GM18858 (cell line): Measurements from ENCODE around the gene VARS2.
"Not testable (repeated sequence)": the region's sequence is repeated elsewhere in the genome, so short reads cannot be mapped to it uniquely, and the experiment has no call there.

Experiments used
- ATAC-seq: cut with Tn5 transposase; IDR thresholded peaks from one replicate; pipeline ENCODE4 v1.9.1; 2021; ENCODE audit not compliant: unreplicated experiment

VARS2 gene

GRCh38 chr6:30927080-30927479 is 13.0 kb downstream of the VARS2 start:
- not testable (repeated sequence) for ATAC-seq

- ATAC-seq = no peak
These were observed 14.6 kb downstream of the VARS2 start for GRCh38 chr6:30928677-30929076.

GRCh38 chr6:30930506-30930905 is 16.5 kb downstream of the VARS2 start:
- no peak for ATAC-seq

DNA sequence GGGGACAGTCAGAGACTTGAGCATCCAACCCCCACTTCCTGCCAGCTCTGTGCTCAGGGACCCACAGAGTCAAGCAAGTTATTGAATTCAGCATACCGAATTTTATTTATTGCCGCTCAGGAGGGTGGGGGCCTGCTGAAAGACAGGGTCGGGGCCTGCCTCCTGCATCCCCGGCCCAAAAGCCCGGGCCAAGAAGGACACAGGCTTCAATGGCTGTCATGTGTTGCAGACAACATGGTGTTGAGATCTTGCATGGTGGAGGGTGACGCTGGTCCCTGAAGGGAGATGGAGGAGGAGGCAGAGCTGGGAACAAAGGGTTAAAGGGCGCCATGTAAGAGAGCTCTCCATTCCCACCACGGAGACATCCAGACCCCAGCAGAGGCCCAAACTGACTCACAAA is 17.2 kb downstream of the VARS2 start:
- ATAC-seq = no peak

- no peak for ATAC-seq
These were observed 18.1 kb downstream of the VARS2 start, which contains the start of gene SFTA2 for GRCh38 chr6:30931969-30932645. TSS of gene SFTA2 (minus strand) at chr6:30932170. CDS start at chr6:30932096, 74 bp downstream.

DNA sequence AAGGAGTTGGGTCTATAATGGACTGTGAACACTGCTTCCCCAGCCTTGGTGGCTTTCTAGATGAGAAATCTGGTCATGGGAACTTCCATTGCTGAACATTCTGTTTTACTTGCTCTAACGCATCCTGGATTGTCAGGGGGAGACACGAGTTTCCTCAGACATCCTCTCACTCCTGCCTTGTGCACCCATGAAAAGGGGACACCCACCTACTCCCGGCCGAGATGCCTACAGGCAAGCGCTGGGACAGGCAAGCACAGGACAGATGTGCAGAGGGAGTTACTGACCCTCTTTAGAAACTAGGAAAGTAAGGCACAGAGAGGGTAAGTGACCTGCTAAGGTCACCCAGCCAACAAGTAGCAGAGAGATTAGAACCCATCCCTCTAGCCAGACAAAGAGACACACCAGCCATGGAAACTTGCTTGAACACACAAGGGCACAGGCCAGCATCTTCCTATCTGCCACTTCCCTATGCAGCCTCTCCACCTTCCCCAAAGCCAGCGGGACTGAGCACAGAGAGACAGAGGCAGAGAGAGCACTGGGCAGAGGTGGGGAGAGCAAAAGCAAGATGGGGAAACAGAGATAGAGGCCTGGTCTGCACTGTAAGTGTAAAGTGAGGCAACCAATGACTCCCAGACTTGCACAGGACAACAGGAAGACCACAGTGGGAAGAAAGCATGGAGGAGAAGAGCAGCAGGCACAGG is 18.8 kb downstream of the VARS2 start:
- no peak for ATAC-seq

GRCh38 chr6:30935018-30935417 is 21.0 kb downstream of the VARS2 start:
- ATAC-seq = no peak

DNA sequence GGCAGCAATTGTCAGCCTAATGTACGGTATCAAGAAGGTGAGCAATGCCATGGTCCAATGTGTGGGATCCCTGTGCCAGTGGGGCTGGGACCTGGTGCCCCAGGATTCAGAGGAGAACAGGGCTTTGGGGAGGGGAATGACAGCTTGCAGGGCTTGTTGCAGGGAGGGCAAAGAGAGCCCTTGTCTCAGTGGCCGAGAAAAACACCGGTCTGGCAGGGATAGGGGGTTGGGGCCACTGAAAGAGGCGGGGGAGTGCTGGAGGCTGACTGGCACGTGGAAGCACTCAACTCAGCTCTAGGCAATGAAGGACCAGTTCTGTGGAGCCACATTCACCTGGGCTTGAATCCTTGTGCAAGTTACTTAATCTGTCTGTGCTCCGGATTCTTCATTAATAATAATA is 23.2 kb downstream of the VARS2 start:
- no peak for ATAC-seq

DNA sequence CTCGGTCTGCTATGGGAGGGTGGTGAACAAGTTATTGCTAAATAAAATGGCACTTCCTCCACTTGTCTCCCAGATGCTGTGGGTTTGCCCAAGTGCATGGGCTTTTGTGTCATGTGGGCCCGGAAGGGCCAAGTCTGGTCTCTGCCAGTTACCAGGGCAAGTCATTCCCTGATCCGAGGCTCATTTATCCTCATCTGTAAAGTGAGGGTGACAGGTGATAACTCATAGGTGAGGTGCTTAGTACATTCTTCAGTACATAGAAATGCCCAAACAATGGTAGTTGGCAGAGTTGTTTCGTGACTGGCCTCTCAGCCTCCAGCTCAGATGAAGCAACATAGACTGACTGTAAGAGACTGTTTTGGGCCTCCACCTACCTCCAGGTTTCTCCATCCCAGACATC is 24.7 kb downstream of the VARS2 start:
- no peak for ATAC-seq

- no peak for ATAC-seq
These were observed 25.4 kb downstream of the VARS2 start for GRCh38 chr6:30939473-30939872.

DNA sequence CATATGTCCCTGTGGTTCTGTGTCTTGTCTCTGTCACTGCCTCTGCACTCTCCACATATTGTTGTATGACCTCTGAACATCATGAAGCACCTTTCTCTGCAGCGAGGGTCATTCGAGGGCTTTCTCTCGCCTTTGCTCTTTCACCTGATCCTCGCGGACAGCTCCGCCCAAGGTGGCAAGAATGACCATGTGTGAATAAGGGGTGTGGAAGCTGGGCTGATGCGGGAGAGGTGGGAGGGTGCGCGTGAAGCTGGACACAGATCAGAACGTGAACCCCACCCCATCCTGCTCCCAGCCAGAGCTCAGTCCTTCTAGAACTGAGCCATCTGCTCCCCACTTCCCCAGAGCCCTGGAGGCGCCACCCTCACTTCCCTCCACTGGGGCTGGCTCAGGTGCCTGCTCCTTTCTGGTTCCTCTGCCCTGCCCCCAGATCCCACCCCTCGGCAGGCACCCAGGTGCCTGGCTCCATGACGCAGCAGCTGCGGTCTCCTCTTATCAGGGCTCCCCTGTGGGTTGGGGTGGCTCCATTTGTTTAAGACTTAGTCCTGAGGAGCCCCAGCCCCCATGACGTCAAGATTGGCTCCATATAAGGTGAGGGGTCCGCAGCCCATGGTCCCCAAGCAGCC is 26.4 kb downstream of the VARS2 start, which contains the start of gene MUCL3:
Gene MUCL3, plus strand, starts transcription at position 613 of the 626 bp plus-strand sequence. CDS start 27 bp downstream, outside the sequence.
- no peak for ATAC-seq

- ATAC-seq = no peak
These were observed 28.5 kb downstream of the VARS2 start for GRCh38 chr6:30942338-30943060.

DNA sequence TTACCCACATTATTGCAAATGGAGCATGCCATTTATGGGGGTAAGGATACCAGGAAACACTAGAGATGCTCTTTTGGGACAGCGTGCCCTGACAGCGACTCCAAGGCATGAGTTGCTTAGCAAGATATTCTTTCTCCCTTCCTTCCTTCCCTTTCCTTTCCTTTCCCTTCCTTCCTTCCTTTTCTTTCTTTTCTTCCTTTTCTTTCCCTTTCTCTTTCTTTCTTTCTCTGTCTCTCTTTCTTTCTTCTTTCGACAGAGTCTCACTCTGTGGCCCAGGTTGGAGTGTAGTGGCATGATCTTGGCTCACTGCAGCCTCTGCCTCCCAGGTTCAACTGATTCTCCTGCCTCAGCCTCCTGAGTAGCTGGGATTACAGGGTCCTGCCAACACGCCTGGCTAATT is 30.0 kb downstream of the VARS2 start:
- ATAC-seq = no peak

GRCh38 chr6:30945281-30945680 is 31.2 kb downstream of the VARS2 start:
- ATAC-seq = no peak

DNA sequence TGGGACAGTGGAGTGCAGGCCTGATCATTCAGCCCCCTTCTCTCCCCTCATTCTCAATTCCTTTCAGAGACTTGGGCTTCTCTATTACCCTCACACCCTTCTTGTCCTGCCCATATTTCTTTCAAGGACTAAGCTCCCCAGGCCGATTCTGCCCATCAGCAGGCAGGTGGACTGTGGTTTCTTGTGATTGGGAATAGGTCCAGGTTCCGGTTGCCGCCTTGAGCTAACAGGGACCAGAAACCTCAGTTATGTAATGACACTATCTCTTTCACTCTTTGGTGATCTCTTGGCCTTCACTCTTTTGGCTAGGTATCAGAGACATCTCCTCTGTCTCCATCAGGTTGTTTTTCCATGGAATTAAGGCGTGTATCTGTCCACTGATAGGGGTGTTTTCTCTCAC is 33.2 kb downstream of the VARS2 start:
- no peak for ATAC-seq

GRCh38 chr6:30948811-30949210 is 34.8 kb downstream of the VARS2 start:
- no peak for ATAC-seq

DNA sequence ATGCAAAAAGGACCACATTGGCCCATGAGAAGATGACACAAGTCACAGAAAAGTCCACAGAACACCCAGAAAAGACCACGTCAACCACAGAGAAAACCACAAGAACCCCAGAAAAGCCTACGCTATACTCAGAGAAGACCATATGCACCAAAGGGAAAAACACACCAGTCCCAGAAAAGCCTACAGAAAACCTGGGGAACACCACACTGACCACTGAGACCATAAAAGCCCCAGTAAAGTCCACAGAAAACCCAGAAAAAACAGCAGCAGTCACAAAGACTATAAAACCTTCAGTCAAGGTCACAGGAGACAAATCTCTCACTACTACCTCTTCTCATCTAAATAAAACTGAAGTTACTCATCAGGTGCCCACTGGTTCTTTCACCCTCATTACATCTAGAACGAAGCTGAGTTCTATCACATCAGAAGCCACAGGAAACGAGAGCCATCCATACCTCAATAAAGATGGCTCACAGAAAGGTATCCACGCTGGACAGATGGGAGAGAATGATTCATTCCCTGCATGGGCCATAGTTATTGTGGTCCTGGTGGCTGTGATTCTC is 38.0 kb downstream of the VARS2 start:
- no peak for ATAC-seq

DNA sequence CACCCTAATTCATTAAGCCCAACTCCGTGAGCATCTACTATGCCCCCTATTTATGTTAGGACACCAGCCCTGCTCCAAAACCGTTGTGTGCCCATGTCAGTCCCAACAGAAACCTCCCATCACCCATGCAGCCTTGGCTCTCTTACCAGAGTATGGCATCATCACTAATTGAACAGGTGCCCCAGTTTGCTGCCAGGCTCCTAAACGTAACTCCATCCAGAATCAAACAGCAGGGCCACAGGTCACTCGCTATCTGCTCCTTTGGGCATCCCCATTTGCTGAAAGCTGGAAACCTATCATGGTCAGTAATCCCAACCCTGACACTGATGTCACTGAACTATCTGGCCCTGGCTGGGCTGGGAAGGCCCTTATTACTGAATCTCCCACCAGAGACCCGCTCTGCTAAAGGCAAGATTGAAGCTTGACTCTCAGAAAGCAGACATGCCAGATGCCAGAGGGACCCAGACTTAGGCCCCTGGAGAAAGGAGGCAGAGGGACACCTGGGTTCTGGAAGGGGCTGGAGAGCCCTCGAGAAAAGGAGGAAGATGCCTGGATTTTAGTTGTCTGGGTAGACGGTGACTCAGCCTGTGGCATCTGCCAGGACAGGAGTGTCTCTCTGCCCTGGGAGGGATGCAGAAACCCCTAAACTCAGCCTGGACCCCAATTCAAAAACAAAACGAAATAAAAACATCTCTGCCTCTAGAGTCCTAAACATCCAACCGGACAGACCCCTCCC is 40.8 kb downstream of the VARS2 start:
- no peak for ATAC-seq

- ATAC-seq = no peak
These were observed 41.5 kb downstream of the VARS2 start for GRCh38 chr6:30955367-30956042.

- ATAC-seq = no peak
These were observed 43.7 kb downstream of the VARS2 start for GRCh38 chr6:30957716-30958115.
